Prostate gland (tissue), 2 donors: ENCODE measurements around the gene FAM83F.

Experiments
- POLR2A ChIP-seq: fragments of 450-650 bp; IDR thresholded peaks from one replicate; pipeline ENCODE4 v1.6.1; 2016; ENCODE audit warnings: antibody characterized with exemption, mild to moderate bottlenecking
- POLR2AphosphoS5 ChIP-seq: sonication (generic); formaldehyde crosslinking; IDR thresholded peaks from one replicate; pipeline ENCODE4 v1.6.1; 2017; ENCODE audit warnings: antibody characterized with exemption
- TF ChIP-seq, protein P1 (sequence below), 4 experiments: fragments of 200-600 bp in 2 of 4; fragments of 450-650 bp in 2 of 4; sonication (generic) in 2 of 4; IDR thresholded peaks; 1 replicate in 3 of 4; 2 replicates in 1 of 4; pipeline ENCODE4 v1.5.1; 2016 to 2019; ENCODE audit warnings: antibody characterized with exemption in 4 of 4, mild to moderate bottlenecking in 2 of 4, moderate library complexity in 2 of 4

DNA sequence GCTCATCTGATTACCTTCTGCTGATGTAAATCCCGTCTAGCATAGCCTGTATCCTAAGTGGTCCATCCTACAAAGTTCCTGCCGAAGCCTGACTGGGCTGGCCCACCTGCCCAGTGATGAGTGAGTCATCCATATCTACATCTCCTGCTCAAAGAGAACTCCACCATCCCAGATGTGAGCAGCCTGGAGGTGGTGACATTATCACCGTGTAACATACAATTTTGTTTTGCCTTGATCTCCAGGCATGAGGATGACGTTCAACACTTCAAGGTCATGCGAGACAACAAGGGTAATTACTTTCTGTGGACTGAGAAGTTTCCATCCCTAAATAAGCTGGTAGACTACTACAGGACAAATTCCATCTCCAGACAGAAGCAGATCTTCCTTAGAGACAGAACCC, 29.0 kb upstream of the FAM83F start:
- no peak for TF ChIP-seq POLR2AphosphoS5
- TF ChIP-seq, protein P1, sequence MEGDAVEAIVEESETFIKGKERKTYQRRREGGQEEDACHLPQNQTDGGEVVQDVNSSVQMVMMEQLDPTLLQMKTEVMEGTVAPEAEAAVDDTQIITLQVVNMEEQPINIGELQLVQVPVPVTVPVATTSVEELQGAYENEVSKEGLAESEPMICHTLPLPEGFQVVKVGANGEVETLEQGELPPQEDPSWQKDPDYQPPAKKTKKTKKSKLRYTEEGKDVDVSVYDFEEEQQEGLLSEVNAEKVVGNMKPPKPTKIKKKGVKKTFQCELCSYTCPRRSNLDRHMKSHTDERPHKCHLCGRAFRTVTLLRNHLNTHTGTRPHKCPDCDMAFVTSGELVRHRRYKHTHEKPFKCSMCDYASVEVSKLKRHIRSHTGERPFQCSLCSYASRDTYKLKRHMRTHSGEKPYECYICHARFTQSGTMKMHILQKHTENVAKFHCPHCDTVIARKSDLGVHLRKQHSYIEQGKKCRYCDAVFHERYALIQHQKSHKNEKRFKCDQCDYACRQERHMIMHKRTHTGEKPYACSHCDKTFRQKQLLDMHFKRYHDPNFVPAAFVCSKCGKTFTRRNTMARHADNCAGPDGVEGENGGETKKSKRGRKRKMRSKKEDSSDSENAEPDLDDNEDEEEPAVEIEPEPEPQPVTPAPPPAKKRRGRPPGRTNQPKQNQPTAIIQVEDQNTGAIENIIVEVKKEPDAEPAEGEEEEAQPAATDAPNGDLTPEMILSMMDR (IDR thresholded peaks at IDR 0.05): no peak
- TF ChIP-seq POLR2A: no peak
